SH-SY5Y (cell line): ENCODE measurements around the gene PLIN3.

ENCODE experiments used
- GATA2 ChIP-seq: IDR thresholded peaks from 2 replicates; pipeline ENCODE4 v1.6.1; 2011; ENCODE audit warnings: mild to moderate bottlenecking, low read depth, low read length
- GATA3 ChIP-seq: IDR thresholded peaks from 2 replicates; pipeline ENCODE4 v1.6.1; 2011; ENCODE audit warnings: low read depth, mild to moderate bottlenecking, low read length, moderate library complexity

GRCh38 chr19:4891066-4891465 lies 23.6 kb upstream of the PLIN3 start:
- no peak for TF ChIP-seq GATA2
- no peak for TF ChIP-seq GATA3
